Cerebellar cortex (tissue), 1 donor: ENCODE results near the gene PHF20.
"Not testable (repeated sequence)": the region's sequence is repeated elsewhere in the genome, so short reads cannot be mapped to it uniquely, and the experiment has no call there.

Experiments
- DNase-seq: peaks from one replicate; pipeline ENCODE4 v3.0.0-alpha.2; 2015; ENCODE audit warnings: low spot score

PHF20 gene

GRCh38 chr20:35771689-35772562 is at the start of gene PHF20:
Gene PHF20 (plus strand): TSS chr20:35772015. CDS start chr20:35801523, 29,508 bp downstream.
- peak; percentile 96 for DNase-seq

- not testable (repeated sequence) for DNase-seq
These were observed 48.6 kb upstream of the PHF20 start for GRCh38 chr20:35723275-35723639.

GRCh38 chr20:35723652-35724320 is 48.0 kb upstream of the PHF20 start:
- not testable (repeated sequence) for DNase-seq

GRCh38 chr20:35724321-35725230 is 47.2 kb upstream of the PHF20 start:
- DNase-seq = no peak

- no peak for DNase-seq
These were observed 44.7 kb upstream of the PHF20 start for GRCh38 chr20:35726842-35727711.

GRCh38 chr20:35729283-35729807 is 42.5 kb upstream of the PHF20 start:
- no peak for DNase-seq

GRCh38 chr20:35729836-35730582 is 41.8 kb upstream of the PHF20 start:
- no peak for DNase-seq

- peak; percentile 1 for DNase-seq
These were observed 41.0 kb upstream of the PHF20 start for GRCh38 chr20:35730583-35731468.

- peak; percentile 1 for DNase-seq
These were observed 40.4 kb upstream of the PHF20 start for GRCh38 chr20:35731469-35731788.

GRCh38 chr20:35731862-35732643 is 39.8 kb upstream of the PHF20 start:
- peak; percentile 3 for DNase-seq

GRCh38 chr20:35732644-35732982 is 39.2 kb upstream of the PHF20 start:
- DNase-seq = no peak

- no peak for DNase-seq
These were observed 37.4 kb upstream of the PHF20 start for GRCh38 chr20:35734374-35734773.

- DNase-seq = no peak
These were observed 36.8 kb upstream of the PHF20 start for GRCh38 chr20:35734777-35735649.

- DNase-seq = no peak
These were observed 35.9 kb upstream of the PHF20 start for GRCh38 chr20:35735826-35736470.

- DNase-seq = no peak
These were observed 33.9 kb upstream of the PHF20 start for GRCh38 chr20:35737865-35738333.

GRCh38 chr20:35738410-35739179 is 33.2 kb upstream of the PHF20 start:
- DNase-seq = no peak
